ENCODE results near the gene TNRC6B.
A peak's percentile ranks its signal among the peaks of the same experiment; 100 is the strongest.

The TNRC6B gene

GRCh38 chr22:40234658-40235057, 56.9 kb downstream of the TNRC6B start:
- no peak for DNase-seq (ENCODE audit: low read depth)
- H3K4me3 ChIP-seq (replicated peaks; ENCODE audit: low read depth, low read length): no peak overlapping the region
- TF ChIP-seq CTCF (IDR thresholded peaks at IDR 0.05; ENCODE audit: low read length, missing control alignments): no peak

- DNase-seq (ENCODE audit: low read depth): no peak
- H3K4me3 ChIP-seq (replicated peaks; ENCODE audit: low read depth, low read length): no peak overlapping the region
- no peak for TF ChIP-seq CTCF (IDR thresholded peaks at IDR 0.05; ENCODE audit: low read length, missing control alignments)
These were observed 57.6 kb downstream of the TNRC6B start for GRCh38 chr22:40235308-40235707.

GRCh38 chr22:40236131-40236665, 58.5 kb downstream of the TNRC6B start:
- TF ChIP-seq CTCF (IDR thresholded peaks at IDR 0.05; ENCODE audit: low read length, missing control alignments): no peak
- H3K4me3 ChIP-seq (replicated peaks; ENCODE audit: low read depth, low read length): no peak overlapping the region
- DNase-seq (ENCODE audit: low read depth): no peak

- DNase-seq (ENCODE audit: low read depth): no peak
- TF ChIP-seq CTCF (IDR thresholded peaks at IDR 0.05; ENCODE audit: low read length, missing control alignments): no peak
- H3K4me3 ChIP-seq (replicated peaks; ENCODE audit: low read depth, low read length): no peak overlapping the region
These were observed 59.5 kb downstream of the TNRC6B start for GRCh38 chr22:40237241-40237640.

GRCh38 chr22:40237788-40238424, 60.2 kb downstream of the TNRC6B start:
- no peak for DNase-seq (ENCODE audit: low read depth)
- TF ChIP-seq CTCF (IDR thresholded peaks at IDR 0.05; ENCODE audit: low read length, missing control alignments): no peak
- no peak overlapping the region for H3K4me3 ChIP-seq (replicated peaks; ENCODE audit: low read depth, low read length)

- H3K4me3 ChIP-seq (replicated peaks; ENCODE audit: low read depth, low read length): no peak overlapping the region
- TF ChIP-seq CTCF (IDR thresholded peaks at IDR 0.05; ENCODE audit: low read length, missing control alignments): no peak
- peak; percentile 88 for DNase-seq (ENCODE audit: low read depth)
These were observed 61.0 kb downstream of the TNRC6B start for GRCh38 chr22:40238425-40239344.

All from fibroblast of pulmonary artery (primary cell).